Measurements from ENCODE around the gene DSG2. TPM values are rescaled to one million over a fixed set of nuclear protein-coding genes. Genes with fewer than 3 reads are reported as not detected.

Gene DSG2
- total and polyA plus RNA-seq, 2 experiments from 2014 or later: 67.7 to 105 TPM

- H3K79me2 ChIP-seq: no peaks in the 10 kb centered on the region
- no peaks in the 10 kb centered on the region for H3K9me3 ChIP-seq (ENCODE audit: low read depth)
- no peak overlapping the region for H2AFZ ChIP-seq
- peaks cover 7% of the 10 kb centered on the region for H3K4me1 ChIP-seq (ENCODE audit: insufficient read depth)
- H3K4me3 ChIP-seq: no peak overlapping the region
- no peaks in the 10 kb centered on the region for H4K20me1 ChIP-seq (ENCODE audit: insufficient read depth, poor library complexity, severe bottlenecking)
- H3K4me2 ChIP-seq: peak overlapping the region; percentile 61
- H3K9me2 ChIP-seq (replicated peaks; ENCODE audit: insufficient read depth): no peaks in the 10 kb centered on the region
- no peaks in the 10 kb centered on the region for H3K36me3 ChIP-seq (replicated peaks; ENCODE audit: insufficient read depth, low read depth)
- WGBS (ENCODE audit: low lambda C conversion rate, missing lambda C conversion rate): 71% methylated on average over 9 of the region's 9 CpGs
- TF ChIP-seq EZH2 (IDR thresholded peaks at IDR 0.05; ENCODE audit: borderline replicate concordance): no peak
- TF ChIP-seq CTCF (IDR thresholded peaks at IDR 0.05; ENCODE audit: poor library complexity): no peak
- TF ChIP-seq EZH2phosphoT487 (IDR thresholded peaks at IDR 0.05; ENCODE audit: low read depth, severe bottlenecking, unreplicated experiment): no peak
- DNase-seq (ENCODE audit: low spot score): peak; percentile 70
- peak overlapping the region; percentile 84 for H3K27ac ChIP-seq
- H3K27me3 ChIP-seq: no peaks in the 10 kb centered on the region
These were observed 10.5 kb upstream of the DSG2 start for GRCh38 chr18:31487246-31488015.

- TF ChIP-seq EZH2 (IDR thresholded peaks at IDR 0.05; ENCODE audit: borderline replicate concordance) (no peak), CTCF (IDR thresholded peaks at IDR 0.05; ENCODE audit: poor library complexity) (no peak), EZH2phosphoT487 (IDR thresholded peaks at IDR 0.05; ENCODE audit: low read depth, severe bottlenecking, unreplicated experiment) (no peak)
- Histone ChIP-seq H3K79me2 (no peaks in the 10 kb centered on the region), H3K27ac (no peak overlapping the region), H3K4me1 (ENCODE audit: insufficient read depth) (peaks cover 7% of the 10 kb centered on the region), H3K4me3 (no peak overlapping the region), H4K20me1 (ENCODE audit: insufficient read depth, poor library complexity, severe bottlenecking) (no peaks in the 10 kb centered on the region), H3K9me3 (ENCODE audit: low read depth) (no peaks in the 10 kb centered on the region), H2AFZ (no peak overlapping the region), H3K4me2 (no peak overlapping the region), H3K9me2 (replicated peaks; ENCODE audit: insufficient read depth) (no peaks in the 10 kb centered on the region), H3K27me3 (no peaks in the 10 kb centered on the region), H3K36me3 (replicated peaks; ENCODE audit: insufficient read depth, low read depth) (no peaks in the 10 kb centered on the region)
- 100% methylated on average over 1 of the region's 1 CpG for WGBS (ENCODE audit: low lambda C conversion rate, missing lambda C conversion rate)
- DNase-seq (ENCODE audit: low spot score): no peak
These were observed 8.7 kb upstream of the DSG2 start for GRCh38 chr18:31489311-31489710.

- H3K27me3 ChIP-seq: no peaks in the 10 kb centered on the region
- H3K9me3 ChIP-seq (ENCODE audit: low read depth): no peaks in the 10 kb centered on the region
- no peaks in the 10 kb centered on the region for H3K36me3 ChIP-seq (replicated peaks; ENCODE audit: insufficient read depth, low read depth)
- H3K27ac ChIP-seq: peak overlapping the region; percentile 77
- H2AFZ ChIP-seq: no peak overlapping the region
- peak overlapping the region; percentile 3 for H3K4me2 ChIP-seq
- no peaks in the 10 kb centered on the region for H4K20me1 ChIP-seq (ENCODE audit: insufficient read depth, poor library complexity, severe bottlenecking)
- no peak overlapping the region for H3K4me3 ChIP-seq
- TF ChIP-seq EZH2phosphoT487 (IDR thresholded peaks at IDR 0.05; ENCODE audit: low read depth, severe bottlenecking, unreplicated experiment): no peak
- no peak for TF ChIP-seq EZH2 (IDR thresholded peaks at IDR 0.05; ENCODE audit: borderline replicate concordance)
- no peak for TF ChIP-seq CTCF (IDR thresholded peaks at IDR 0.05; ENCODE audit: poor library complexity)
- 45% methylated on average over 1 of the region's 1 CpG for WGBS (ENCODE audit: low lambda C conversion rate, missing lambda C conversion rate)
- H3K4me1 ChIP-seq (ENCODE audit: insufficient read depth): peaks cover 7% of the 10 kb centered on the region
- DNase-seq (ENCODE audit: low spot score): peak; percentile 58
- no peaks in the 10 kb centered on the region for H3K79me2 ChIP-seq
- H3K9me2 ChIP-seq (replicated peaks; ENCODE audit: insufficient read depth): no peaks in the 10 kb centered on the region
These were observed 7.6 kb upstream of the DSG2 start for GRCh38 chr18:31490387-31490786.
